Activated CD4-positive, alpha-beta memory T cell treated with anti-CD3 and anti-CD28 coated beads for 36 hours (primary cell): ENCODE data around the gene ATG5. TPM values are rescaled to one million over a fixed set of nuclear protein-coding genes. Genes with fewer than 3 reads are reported as not detected.
A peak's percentile ranks its signal among the peaks of the same experiment; 100 is the strongest.

ENCODE experiments used
- CTCF ChIA-PET: fragments of 350-600 bp; sonication (Branson Sonifier 250); formaldehyde crosslinking; loops from one replicate; lab custom pipeline; 2021; ENCODE audit warnings: antibody characterized with exemption, inconsistent platforms; lab: Charles Lee
- POLR2A ChIA-PET: fragments of 350-600 bp; sonication (Branson Sonifier 250); formaldehyde crosslinking; loops from one replicate; lab custom pipeline; 2021; ENCODE audit warnings: antibody characterized with exemption; lab: Charles Lee
- DNase-seq: peaks from one replicate; pipeline ENCODE4 v3.0.0-alpha.2; 2020
- H3K27ac Mint-ChIP-seq: one replicate; pipeline ENCODE4 v1.8.0; 2021; ENCODE audit warnings: mixed read lengths
- H3K27me3 Mint-ChIP-seq: one replicate; pipeline ENCODE4 v1.8.0; 2021; ENCODE audit warnings: mixed read lengths
- H3K36me3 Mint-ChIP-seq: one replicate; pipeline ENCODE4 v1.8.0; 2021; ENCODE audit warnings: mixed read lengths
- H3K4me1 Mint-ChIP-seq: one replicate; pipeline ENCODE4 v1.8.0; 2021; ENCODE audit warnings: low read depth, mixed read lengths
- H3K4me3 Mint-ChIP-seq: one replicate; pipeline ENCODE4 v1.8.0; 2021; ENCODE audit warnings: mild to moderate bottlenecking, mixed read lengths
- H3K9me3 Mint-ChIP-seq: one replicate; pipeline ENCODE4 v1.8.0; 2021; ENCODE audit warnings: mixed read lengths
- intact Hi-C: fragments of 100-400 bp; cut with micrococcal nuclease; formaldehyde crosslinking; loops from one replicate; pipeline ENCODE4 v1.15.1; 2023
- total RNA-seq, 2 experiments: library from RNA; stranded (reverse); gene quantifications; one replicate each; pipeline ENCODE4 v1.2.3, GENCODE V29; 2021

ATG5 gene
- total RNA-seq, 2 experiments from 2014 or later = 29.2 TPM

DNA sequence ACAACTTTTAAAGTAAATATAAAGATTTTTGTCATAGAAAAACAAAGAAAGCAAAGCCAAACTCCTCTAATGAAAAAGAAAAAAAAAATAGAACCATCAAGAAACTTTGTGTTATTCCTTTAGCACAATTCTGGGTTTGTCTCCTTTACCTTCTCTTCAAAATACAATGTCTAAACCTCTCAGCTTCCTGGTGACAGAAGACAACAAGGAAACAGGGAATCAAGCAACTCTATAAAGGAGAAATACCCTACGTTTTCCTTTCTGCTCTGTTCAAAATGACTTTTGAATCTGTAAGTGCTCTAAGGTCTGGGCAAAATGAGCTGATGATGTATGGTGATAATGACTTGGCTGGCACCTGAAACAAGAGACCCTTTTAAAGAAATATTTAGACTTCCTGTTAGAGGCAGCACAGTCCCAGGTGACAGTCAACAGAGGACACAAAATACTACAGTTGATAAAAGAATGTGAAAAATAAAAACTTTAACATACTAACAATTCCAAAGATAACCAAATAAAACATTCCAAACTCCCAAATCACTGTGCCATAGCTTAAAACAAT, 138.1 kb downstream of the ATG5 start:
- Mint-ChIP-seq H3K27ac (peak overlapping the region; percentile 53), H3K27me3 (no peaks in the 10 kb centered on the region), H3K4me1 (peaks cover 70% of the 10 kb centered on the region), H3K9me3 (no peaks in the 10 kb centered on the region), H3K4me3 (no peak overlapping the region), H3K36me3 (peaks cover 4% of the 10 kb centered on the region)
- intact Hi-C loops = loop anchor here (1.0 to 10.0 kb wide), 4 partner anchors 19 to 728 kb away; no protein-coding TSS in a partner anchor
- DNase-seq = no peak
- POLR2A ChIA-PET = interaction anchor here (0.5 to 8.2 kb wide), 7 partner anchors 22 to 104 kb away, joined by 3 to 72 read pairs (median 18); no protein-coding TSS in a partner anchor
- CTCF ChIA-PET = interaction anchor here (1.3 to 2.1 kb wide), 4 partner anchors 19 to 104 kb away, joined by 3 to 10 read pairs (median 8); no protein-coding TSS in a partner anchor

DNA sequence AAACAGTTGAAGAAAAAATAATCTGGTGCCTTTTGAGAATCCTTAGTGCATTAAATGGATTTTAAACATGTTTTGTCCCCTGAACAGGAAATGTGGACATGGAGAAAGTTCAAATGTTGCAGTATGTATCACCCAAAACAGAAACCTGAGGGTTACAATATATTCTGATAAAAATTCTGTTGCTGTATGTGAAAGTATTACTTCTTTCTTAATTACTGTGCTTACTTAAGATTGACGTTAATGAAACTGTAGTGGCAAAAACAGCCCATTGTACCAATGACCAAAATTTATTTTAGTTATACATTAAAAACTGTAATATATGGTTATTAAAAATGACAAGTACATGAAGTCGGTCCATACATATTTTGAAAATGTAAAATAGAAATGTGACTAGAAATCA, 138.8 kb downstream of the ATG5 start:
- H3K27me3 Mint-ChIP-seq = no peaks in the 10 kb centered on the region
- H3K4me1 Mint-ChIP-seq = peaks cover 78% of the 10 kb centered on the region
- ChIA-PET POLR2A (interaction anchor here (1.0 to 8.2 kb wide), 10 partner anchors 21 to 287 kb away, joined by 3 to 72 read pairs (median 9); no protein-coding TSS in a partner anchor), CTCF (interaction anchor here (1.0 to 2.1 kb wide), 5 partner anchors 17 to 88 kb away, joined by 4 to 10 read pairs (median 8); no protein-coding TSS in a partner anchor)
- peak overlapping the region; percentile 36 for H3K4me3 Mint-ChIP-seq
- H3K27ac Mint-ChIP-seq = peak overlapping the region; percentile 82
- no peaks in the 10 kb centered on the region for H3K9me3 Mint-ChIP-seq
- intact Hi-C loops = loop anchor here (1.0 to 10.0 kb wide), 9 partner anchors 9 to 727 kb away; no protein-coding TSS in a partner anchor
- peaks cover 4% of the 10 kb centered on the region for H3K36me3 Mint-ChIP-seq
- DNase-seq = no peak

DNA sequence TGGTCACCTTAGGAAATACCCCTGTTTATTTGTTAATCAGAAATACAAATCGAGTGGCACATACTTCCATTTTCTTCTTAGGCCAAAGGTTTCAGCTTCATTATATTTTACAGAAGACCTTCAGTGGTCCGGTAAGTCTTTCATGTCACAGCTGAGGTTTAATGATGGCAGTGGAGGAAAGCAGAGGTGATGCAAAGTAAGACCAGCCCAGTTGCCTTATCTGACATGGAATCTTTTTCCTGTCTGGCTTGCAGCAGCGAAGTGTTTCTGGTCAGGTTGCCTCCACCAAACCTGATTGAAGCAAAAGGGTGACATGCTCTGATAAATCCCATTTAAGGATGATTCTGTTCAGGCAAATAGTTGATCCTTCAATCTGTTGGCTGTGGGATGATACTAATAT, 139.4 kb downstream of the ATG5 start:
- H3K27me3 Mint-ChIP-seq = no peaks in the 10 kb centered on the region
- H3K27ac Mint-ChIP-seq = peak overlapping the region; percentile 82

DNA sequence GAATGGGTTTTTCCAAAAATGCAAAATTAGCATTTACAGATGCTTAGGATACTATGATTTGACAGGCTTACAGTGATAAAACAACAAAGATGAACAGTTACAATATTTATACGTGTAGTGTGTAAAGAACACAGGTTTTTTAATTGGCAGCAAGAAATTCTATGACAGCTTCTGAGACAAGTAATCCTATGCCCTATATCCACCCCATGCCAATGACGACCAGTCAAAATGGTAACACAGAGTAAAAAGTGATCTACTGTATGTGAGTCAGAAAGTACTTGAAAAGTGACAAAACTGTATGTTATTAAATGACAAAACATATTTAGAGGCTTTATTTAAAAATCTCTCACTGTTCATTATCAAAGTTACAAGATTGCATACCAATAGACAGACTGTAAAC, 139.9 kb downstream of the ATG5 start:
- H3K9me3 Mint-ChIP-seq = no peaks in the 10 kb centered on the region
- H3K4me3 Mint-ChIP-seq = peak overlapping the region; percentile 36
- ChIA-PET CTCF (interaction anchor here (1.0 to 2.0 kb wide), 5 partner anchors 16 to 87 kb away, joined by 3 to 10 read pairs (median 5); no protein-coding TSS in a partner anchor), POLR2A (interaction anchor here (0.7 to 8.2 kb wide), 13 partner anchors 10 to 1435 kb away, joined by 3 to 72 read pairs (median 4); no protein-coding TSS in a partner anchor)
- intact Hi-C loops = loop anchor here (1.0 to 10.0 kb wide), 9 partner anchors 10 to 203 kb away; no protein-coding TSS in a partner anchor
- DNase-seq = no peak
- peak overlapping the region; percentile 82 for H3K27ac Mint-ChIP-seq
- H3K4me1 Mint-ChIP-seq = peaks cover 85% of the 10 kb centered on the region
- no peaks in the 10 kb centered on the region for H3K27me3 Mint-ChIP-seq
- H3K36me3 Mint-ChIP-seq = peaks cover 4% of the 10 kb centered on the region

More for the DNA sequence above, 139.4 kb downstream of the ATG5 start:
- peaks cover 83% of the 10 kb centered on the region for H3K4me1 Mint-ChIP-seq
- peaks cover 4% of the 10 kb centered on the region for H3K36me3 Mint-ChIP-seq
- intact Hi-C loops = loop anchor here (1.0 to 10.0 kb wide), 8 partner anchors 9 to 89 kb away; no protein-coding TSS in a partner anchor
- DNase-seq = peak; percentile 33
- H3K9me3 Mint-ChIP-seq = no peaks in the 10 kb centered on the region
- peak overlapping the region; percentile 36 for H3K4me3 Mint-ChIP-seq
- CTCF ChIA-PET = interaction anchor here (1.0 to 2.0 kb wide), 5 partner anchors 17 to 88 kb away, joined by 3 to 10 read pairs (median 5); no protein-coding TSS in a partner anchor
- POLR2A ChIA-PET = interaction anchor here (0.7 to 8.2 kb wide), 13 partner anchors 11 to 1436 kb away, joined by 3 to 72 read pairs (median 4); no protein-coding TSS in a partner anchor

DNA sequence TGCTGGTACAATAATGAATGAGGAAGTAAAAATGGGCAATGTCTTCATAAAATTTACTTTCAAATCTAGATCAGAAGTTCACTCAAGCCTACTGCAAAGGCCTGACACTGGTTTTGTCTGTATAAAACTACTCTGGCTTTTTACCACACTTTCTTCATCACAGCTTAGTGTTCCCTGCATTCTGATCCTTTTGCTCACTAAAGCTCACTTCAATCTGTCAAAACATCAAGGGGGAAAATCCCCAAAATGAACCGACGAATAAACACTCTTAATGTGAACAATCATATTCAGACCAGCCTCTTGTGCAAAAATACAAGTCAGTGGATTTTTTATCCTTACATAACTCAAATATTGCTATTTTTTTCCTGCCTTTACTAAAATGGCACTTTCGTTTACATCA, 140.9 kb downstream of the ATG5 start:
- POLR2A ChIA-PET = interaction anchor here (0.9 to 8.2 kb wide), 6 partner anchors 19 to 192 kb away, joined by 3 to 72 read pairs (median 14); no protein-coding TSS in a partner anchor

DNA sequence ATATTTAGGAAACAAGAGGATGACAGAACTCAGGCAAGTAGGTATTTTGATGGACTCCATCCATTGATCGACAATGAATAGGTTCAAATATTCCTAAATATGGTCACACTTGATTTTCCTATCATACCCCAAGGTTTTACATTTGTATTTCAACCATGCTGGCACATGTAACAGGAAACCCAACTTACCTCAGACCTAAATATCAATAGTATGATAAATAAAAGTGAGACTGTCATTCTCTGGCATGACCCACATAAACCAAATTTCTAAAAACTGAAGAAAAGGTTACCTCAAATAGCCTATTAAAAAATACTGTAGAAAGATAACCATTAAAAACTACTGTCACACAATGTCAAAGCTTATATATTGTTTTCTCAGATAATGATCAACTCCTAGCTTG, 142.1 kb downstream of the ATG5 start:
- H3K9me3 Mint-ChIP-seq = no peaks in the 10 kb centered on the region
- peak overlapping the region; percentile 7 for H3K27ac Mint-ChIP-seq
- H3K27me3 Mint-ChIP-seq = no peaks in the 10 kb centered on the region
- intact Hi-C loops = loop anchor here (10.0 kb wide), 1 partner anchor 91 kb away; no protein-coding TSS in a partner anchor
- no peak for DNase-seq
- peaks cover 69% of the 10 kb centered on the region for H3K4me1 Mint-ChIP-seq
- no peak overlapping the region for H3K4me3 Mint-ChIP-seq
- POLR2A ChIA-PET = interaction anchor here (1.4 to 8.2 kb wide), 6 partner anchors 12 to 89 kb away, joined by 3 to 68 read pairs (median 10); no protein-coding TSS in a partner anchor
- peaks cover 4% of the 10 kb centered on the region for H3K36me3 Mint-ChIP-seq
- CTCF ChIA-PET = interaction anchor here (1.0 to 2.9 kb wide), 6 partner anchors 15 to 752 kb away, joined by 3 to 16 read pairs (median 6); no protein-coding TSS in a partner anchor

More for the DNA sequence above, 140.9 kb downstream of the ATG5 start:
- Mint-ChIP-seq H3K27ac (peak overlapping the region; percentile 62), H3K27me3 (no peaks in the 10 kb centered on the region), H3K4me3 (peak overlapping the region; percentile 34), H3K4me1 (peaks cover 79% of the 10 kb centered on the region), H3K9me3 (no peaks in the 10 kb centered on the region), H3K36me3 (peaks cover 4% of the 10 kb centered on the region)
- DNase-seq = no peak
- intact Hi-C loops = loop anchor here (2.0 to 10.0 kb wide), 2 partner anchors 90 to 202 kb away; no protein-coding TSS in a partner anchor
- CTCF ChIA-PET = interaction anchor here (1.0 kb wide), 1 partner anchor 204 kb away, joined by 5 read pairs; no protein-coding TSS in a partner anchor

DNA sequence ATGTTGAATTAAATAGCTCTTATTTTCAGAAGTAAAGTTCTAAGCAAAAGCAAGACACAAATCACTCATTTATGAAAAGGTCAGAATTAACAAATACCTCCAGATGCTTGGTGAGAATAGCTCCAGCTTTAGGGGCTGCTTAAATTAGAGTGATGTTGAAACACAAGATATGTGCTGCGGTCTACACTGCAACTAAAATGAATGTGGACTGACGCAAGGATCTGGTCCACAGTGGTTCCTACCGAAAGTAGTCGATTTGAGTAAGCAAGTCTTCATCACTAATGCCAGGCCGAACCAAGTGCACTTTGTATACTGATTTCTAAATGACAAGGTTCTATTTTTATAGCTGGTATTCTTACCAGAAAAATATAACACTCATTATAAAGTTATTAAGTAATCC, 143.1 kb downstream of the ATG5 start:
- DNase-seq = peak; percentile 49
- Mint-ChIP-seq H3K27me3 (no peaks in the 10 kb centered on the region), H3K4me3 (no peak overlapping the region), H3K36me3 (peaks cover 4% of the 10 kb centered on the region), H3K27ac (peak overlapping the region; percentile 46), H3K4me1 (peaks cover 66% of the 10 kb centered on the region), H3K9me3 (no peaks in the 10 kb centered on the region)
- intact Hi-C loops = loop anchor here (1.0 to 10.0 kb wide), 3 partner anchors 18 to 92 kb away; no protein-coding TSS in a partner anchor
- CTCF ChIA-PET = interaction anchor here (0.8 to 2.9 kb wide), 7 partner anchors 19 to 751 kb away, joined by 3 to 16 read pairs (median 4); no protein-coding TSS in a partner anchor
- POLR2A ChIA-PET = interaction anchor here (1.0 to 8.2 kb wide), 11 partner anchors 13 to 88 kb away, joined by 3 to 68 read pairs (median 7); no protein-coding TSS in a partner anchor

DNA sequence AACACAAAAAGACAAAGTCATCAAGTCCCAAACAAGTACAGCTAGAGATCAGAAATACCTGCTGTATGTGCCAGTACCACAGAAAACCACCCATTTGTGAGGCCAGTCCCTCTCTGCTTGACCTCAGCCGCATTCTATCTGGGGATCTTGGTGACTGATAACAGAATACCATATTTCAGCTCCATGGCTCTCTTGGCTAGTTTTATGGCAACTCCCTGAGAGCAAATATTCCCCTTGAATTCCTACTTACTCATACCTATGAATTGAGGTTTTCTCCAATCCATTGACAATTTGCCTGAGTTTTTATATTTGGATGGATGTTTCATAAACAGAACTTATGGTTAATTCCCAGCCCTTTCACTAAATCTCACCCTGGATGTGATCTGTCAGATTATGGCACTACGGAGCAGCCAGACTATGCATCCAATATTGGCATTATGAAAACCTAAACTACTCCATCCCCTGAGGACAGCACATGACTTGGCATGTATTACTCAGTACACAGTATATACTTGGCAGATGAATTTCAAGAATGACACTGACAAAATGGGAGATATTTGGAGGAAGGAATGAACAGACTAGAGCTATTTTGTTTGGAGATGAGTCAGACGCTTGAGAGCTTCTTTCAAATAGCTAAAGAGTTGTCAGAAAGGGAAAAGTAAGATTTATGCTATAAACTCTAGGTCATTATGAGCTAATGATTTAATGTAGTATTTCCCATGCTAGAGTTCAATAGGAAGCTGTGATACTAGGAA, 143.7 kb downstream of the ATG5 start:
- intact Hi-C loops = loop anchor here (1.0 to 10.0 kb wide), 3 partner anchors 18 to 93 kb away; no protein-coding TSS in a partner anchor
- H3K9me3 Mint-ChIP-seq = no peaks in the 10 kb centered on the region
- H3K27me3 Mint-ChIP-seq = no peaks in the 10 kb centered on the region
- H3K4me1 Mint-ChIP-seq = peaks cover 60% of the 10 kb centered on the region
- ChIA-PET CTCF (interaction anchor here (0.8 to 2.9 kb wide), 7 partner anchors 18 to 750 kb away, joined by 3 to 16 read pairs (median 4); no protein-coding TSS in a partner anchor), POLR2A (interaction anchor here (1.0 to 8.2 kb wide), 11 partner anchors 13 to 87 kb away, joined by 3 to 68 read pairs (median 7); no protein-coding TSS in a partner anchor)
- no peak overlapping the region for H3K4me3 Mint-ChIP-seq
- peak overlapping the region; percentile 46 for H3K27ac Mint-ChIP-seq
- no peak for DNase-seq
- peaks cover 4% of the 10 kb centered on the region for H3K36me3 Mint-ChIP-seq

DNA sequence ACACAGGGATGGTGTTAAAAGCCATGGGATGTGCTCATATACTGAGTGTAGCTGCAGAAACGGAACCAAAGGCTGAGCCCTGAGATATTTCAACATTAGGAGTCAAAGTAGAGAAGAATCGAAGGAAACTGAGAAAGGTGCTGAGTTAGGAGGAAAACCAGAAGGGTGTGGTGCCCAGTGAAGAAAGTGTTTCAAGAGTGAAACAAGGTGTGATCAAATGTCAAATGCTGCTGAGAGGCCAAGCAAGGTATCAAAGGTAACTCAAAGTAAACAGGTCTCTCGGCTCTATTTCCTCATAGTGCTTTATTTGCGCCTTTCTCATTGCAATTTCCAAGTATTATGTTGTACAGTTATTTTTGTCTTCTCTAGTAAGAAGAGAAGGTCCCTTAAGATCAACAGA, 145.4 kb downstream of the ATG5 start:
- Mint-ChIP-seq H3K4me3 (no peak overlapping the region), H3K36me3 (no peaks in the 10 kb centered on the region), H3K4me1 (peaks cover 43% of the 10 kb centered on the region), H3K27me3 (no peaks in the 10 kb centered on the region), H3K9me3 (no peaks in the 10 kb centered on the region), H3K27ac (no peak overlapping the region)
- intact Hi-C loops = loop anchor here (10.0 kb wide), 1 partner anchor 95 kb away; no protein-coding TSS in a partner anchor
- ChIA-PET CTCF (interaction anchor here (0.6 to 2.0 kb wide), 2 partner anchors 16 to 199 kb away, joined by 3 to 7 read pairs; no protein-coding TSS in a partner anchor), POLR2A (no interaction called here)
- DNase-seq = no peak

DNA sequence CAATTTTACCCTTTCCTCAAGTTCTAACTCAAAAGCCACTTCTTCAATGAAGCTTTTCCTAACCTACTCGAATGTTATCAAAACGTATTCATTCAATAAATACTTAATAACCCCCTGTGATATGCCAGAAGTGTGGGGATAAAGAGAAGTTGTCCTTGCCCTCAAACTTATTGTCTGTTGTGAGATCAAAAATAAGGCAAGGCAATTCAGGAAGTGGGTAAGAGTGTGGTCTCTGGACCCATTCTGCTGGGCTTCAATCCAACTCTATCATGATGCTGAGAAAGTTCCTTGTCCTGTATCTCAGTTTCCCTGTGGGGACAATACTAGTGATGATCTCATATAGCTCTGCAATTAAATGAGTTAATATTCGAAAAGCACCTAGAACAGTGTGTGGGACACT, 146.7 kb downstream of the ATG5 start:
- Mint-ChIP-seq H3K4me3 (no peak overlapping the region), H3K27me3 (no peaks in the 10 kb centered on the region), H3K4me1 (peaks cover 32% of the 10 kb centered on the region), H3K36me3 (no peaks in the 10 kb centered on the region), H3K27ac (no peak overlapping the region), H3K9me3 (no peaks in the 10 kb centered on the region)
- ChIA-PET CTCF (interaction anchor here (1.1 to 2.0 kb wide), 3 partner anchors 10 to 468 kb away, joined by 3 to 7 read pairs (median 4); no protein-coding TSS in a partner anchor), POLR2A (interaction anchor here (1.2 to 1.8 kb wide), 2 partner anchors 11 to 15 kb away, joined by 3 to 8 read pairs; no protein-coding TSS in a partner anchor)
- intact Hi-C loops = no loop called here
- no peak for DNase-seq
